Osteocyte (in vitro differentiated cells): ENCODE data around the gene EVI2A. TPM values are rescaled to one million over a fixed set of nuclear protein-coding genes. Genes with fewer than 3 reads are reported as not detected.

Experiments used
- DNase-seq: peaks from one replicate; pipeline ENCODE4 v3.0.0; 2021; ENCODE audit warnings: mixed read lengths; ENCODE audit not compliant: unreplicated experiment; ENCODE audit errors: extremely low spot score
- H3K27ac Mint-ChIP-seq: one replicate; pipeline ENCODE4 v1.8.0; 2021; ENCODE audit warnings: mild to moderate bottlenecking, mixed read lengths; ENCODE audit not compliant: unreplicated experiment
- H3K27me3 Mint-ChIP-seq: one replicate; pipeline ENCODE4 v1.8.0; 2021; ENCODE audit warnings: mixed read lengths; ENCODE audit not compliant: unreplicated experiment
- H3K36me3 Mint-ChIP-seq: one replicate; pipeline ENCODE4 v1.8.0; 2021; ENCODE audit warnings: mixed read lengths; ENCODE audit not compliant: unreplicated experiment
- H3K4me1 Mint-ChIP-seq: one replicate; pipeline ENCODE4 v1.8.0; 2021; ENCODE audit warnings: mixed read lengths; ENCODE audit not compliant: unreplicated experiment
- H3K4me3 Mint-ChIP-seq: one replicate; pipeline ENCODE4 v1.8.0; 2021; ENCODE audit warnings: mild to moderate bottlenecking, moderate library complexity, mixed read lengths; ENCODE audit not compliant: unreplicated experiment
- H3K9me3 Mint-ChIP-seq: one replicate; pipeline ENCODE4 v1.8.0; 2021; ENCODE audit warnings: mixed read lengths; ENCODE audit not compliant: unreplicated experiment
- CTCF ChIP-seq: fragments of 200-600 bp; sonication (generic); IDR thresholded peaks from 2 replicates; pipeline ENCODE4 v1.5.0; 2021; ENCODE audit warnings: antibody characterized with exemption, mild to moderate bottlenecking, moderate library complexity
- total RNA-seq: library from RNA; stranded (reverse); gene quantifications from 2 replicates; pipeline ENCODE4 v1.2.1, GENCODE V29; 2021

EVI2A gene
- total RNA-seq, 1 donor from 2014 or later, result not detected

- no peak for TF ChIP-seq CTCF
- no peaks in the 10 kb centered on the region for H3K27me3 Mint-ChIP-seq
- no peak overlapping the region for H3K4me3 Mint-ChIP-seq
- no peak for DNase-seq
- peaks cover 32% of the 10 kb centered on the region for H3K36me3 Mint-ChIP-seq
- H3K27ac Mint-ChIP-seq, result no peak overlapping the region
- peaks cover 5% of the 10 kb centered on the region for H3K9me3 Mint-ChIP-seq
- peaks cover 4% of the 10 kb centered on the region for H3K4me1 Mint-ChIP-seq
Observed at GRCh38 chr17:31279401-31279800, 42.0 kb downstream of the EVI2A start.

GRCh38 chr17:31275116-31275515 is 46.3 kb downstream of the EVI2A start:
- Mint-ChIP-seq H3K27ac (no peak overlapping the region), H3K4me1 (peaks cover 17% of the 10 kb centered on the region), H3K9me3 (peaks cover 5% of the 10 kb centered on the region), H3K4me3 (no peak overlapping the region), H3K36me3 (peaks cover 35% of the 10 kb centered on the region), H3K27me3 (no peaks in the 10 kb centered on the region)
- no peak for TF ChIP-seq CTCF
- DNase-seq, result no peak

GRCh38 chr17:31274252-31274651 is 47.2 kb downstream of the EVI2A start:
- H3K27me3 Mint-ChIP-seq, result no peaks in the 10 kb centered on the region
- no peak for TF ChIP-seq CTCF
- DNase-seq, result no peak

GRCh38 chr17:31273516-31273915 is 47.9 kb downstream of the EVI2A start:
- TF ChIP-seq CTCF, result no peak
- no peak overlapping the region for H3K4me3 Mint-ChIP-seq

More at GRCh38 chr17:31274252-31274651, 47.2 kb downstream of the EVI2A start:
- no peak overlapping the region for H3K27ac Mint-ChIP-seq
- H3K4me3 Mint-ChIP-seq, result no peak overlapping the region
- peaks cover 5% of the 10 kb centered on the region for H3K9me3 Mint-ChIP-seq
- H3K36me3 Mint-ChIP-seq, result peaks cover 31% of the 10 kb centered on the region
- H3K4me1 Mint-ChIP-seq, result peaks cover 25% of the 10 kb centered on the region

GRCh38 chr17:31272803-31273202 is 48.6 kb downstream of the EVI2A start:
- H3K27me3 Mint-ChIP-seq, result no peaks in the 10 kb centered on the region
- no peak for DNase-seq
- H3K36me3 Mint-ChIP-seq, result peaks cover 40% of the 10 kb centered on the region
- H3K4me1 Mint-ChIP-seq, result peaks cover 39% of the 10 kb centered on the region
- no peak overlapping the region for H3K27ac Mint-ChIP-seq
- TF ChIP-seq CTCF, result no peak
- H3K9me3 Mint-ChIP-seq, result peaks cover 5% of the 10 kb centered on the region
- no peak overlapping the region for H3K4me3 Mint-ChIP-seq

More at GRCh38 chr17:31273516-31273915, 47.9 kb downstream of the EVI2A start:
- peaks cover 32% of the 10 kb centered on the region for H3K4me1 Mint-ChIP-seq
- H3K27me3 Mint-ChIP-seq, result no peaks in the 10 kb centered on the region
- no peak for DNase-seq
- peaks cover 35% of the 10 kb centered on the region for H3K36me3 Mint-ChIP-seq
- no peak overlapping the region for H3K27ac Mint-ChIP-seq
- peaks cover 5% of the 10 kb centered on the region for H3K9me3 Mint-ChIP-seq
